Measurements from ENCODE around the gene MGLL. TPM values are rescaled to one million over a fixed set of nuclear protein-coding genes. Genes with fewer than 3 reads are reported as not detected.

Gene MGLL
- total RNA-seq, 2 experiments from 2014 or later, result 19.2 to 21.6 TPM

DNA sequence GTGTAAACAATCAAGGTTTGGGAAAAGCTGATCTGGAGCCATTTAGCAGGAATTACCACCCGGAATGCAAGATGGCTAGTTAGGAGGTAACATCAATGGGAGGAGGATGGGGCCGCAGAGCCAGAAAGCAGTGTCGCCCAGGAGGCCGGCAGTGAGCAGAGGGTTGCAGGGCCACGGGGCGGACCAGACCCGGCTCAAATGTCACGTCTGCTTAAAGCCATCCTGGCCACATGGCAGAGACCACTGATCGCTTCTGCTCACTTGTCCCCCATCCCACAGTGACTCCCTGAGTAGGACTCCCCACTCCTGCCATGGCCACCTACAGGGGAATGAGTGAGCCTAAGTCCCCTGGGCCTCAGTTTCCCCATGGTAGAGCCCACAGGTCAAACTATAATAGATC, 18.2 kb downstream of the MGLL start:
- Histone ChIP-seq H3K4me2 (ENCODE audit: low read length) (no peak overlapping the region), H3K4me3 (ENCODE audit: low read depth, low read length, poor library complexity, severe bottlenecking) (no peak overlapping the region), H2AFZ (ENCODE audit: low read length) (no peak overlapping the region), H3K27ac (ENCODE audit: low read depth, low read length, poor library complexity, severe bottlenecking) (no peak overlapping the region), H4K20me1 (ENCODE audit: insufficient read depth, low read length) (no peaks in the 10 kb centered on the region), H3K79me2 (ENCODE audit: insufficient read depth, low read depth, low read length) (no peaks in the 10 kb centered on the region), H3K9me2 (ENCODE audit: insufficient read depth, low read length) (no peaks in the 10 kb centered on the region), H3K4me1 (ENCODE audit: insufficient read depth, low read length, poor library complexity, severe bottlenecking) (no peaks in the 10 kb centered on the region), H3K36me3 (ENCODE audit: insufficient read depth, low read length) (no peaks in the 10 kb centered on the region), H3K9me3 (ENCODE audit: low read length) (no peaks in the 10 kb centered on the region)
- no peak for TF ChIP-seq EZH2phosphoT487 (IDR thresholded peaks at IDR 0.05; ENCODE audit: borderline replicate concordance, low read depth, low read length)
- TF ChIP-seq, protein P1, sequence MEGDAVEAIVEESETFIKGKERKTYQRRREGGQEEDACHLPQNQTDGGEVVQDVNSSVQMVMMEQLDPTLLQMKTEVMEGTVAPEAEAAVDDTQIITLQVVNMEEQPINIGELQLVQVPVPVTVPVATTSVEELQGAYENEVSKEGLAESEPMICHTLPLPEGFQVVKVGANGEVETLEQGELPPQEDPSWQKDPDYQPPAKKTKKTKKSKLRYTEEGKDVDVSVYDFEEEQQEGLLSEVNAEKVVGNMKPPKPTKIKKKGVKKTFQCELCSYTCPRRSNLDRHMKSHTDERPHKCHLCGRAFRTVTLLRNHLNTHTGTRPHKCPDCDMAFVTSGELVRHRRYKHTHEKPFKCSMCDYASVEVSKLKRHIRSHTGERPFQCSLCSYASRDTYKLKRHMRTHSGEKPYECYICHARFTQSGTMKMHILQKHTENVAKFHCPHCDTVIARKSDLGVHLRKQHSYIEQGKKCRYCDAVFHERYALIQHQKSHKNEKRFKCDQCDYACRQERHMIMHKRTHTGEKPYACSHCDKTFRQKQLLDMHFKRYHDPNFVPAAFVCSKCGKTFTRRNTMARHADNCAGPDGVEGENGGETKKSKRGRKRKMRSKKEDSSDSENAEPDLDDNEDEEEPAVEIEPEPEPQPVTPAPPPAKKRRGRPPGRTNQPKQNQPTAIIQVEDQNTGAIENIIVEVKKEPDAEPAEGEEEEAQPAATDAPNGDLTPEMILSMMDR (conservative IDR thresholded peaks at IDR 0.05; ENCODE audit: low read length), result no peak
- ChIA-PET CTCF (ENCODE audit: unreplicated experiment) (no interaction called here), POLR2A (no interaction called here)
- intact Hi-C loops (cut with micrococcal nuclease; ENCODE audit: unreplicated experiment), result no loop called here
- no peak for DNase-seq (ENCODE audit: low spot score)
- no TSS peak for BruUV-seq (replicated peaks)

DNA sequence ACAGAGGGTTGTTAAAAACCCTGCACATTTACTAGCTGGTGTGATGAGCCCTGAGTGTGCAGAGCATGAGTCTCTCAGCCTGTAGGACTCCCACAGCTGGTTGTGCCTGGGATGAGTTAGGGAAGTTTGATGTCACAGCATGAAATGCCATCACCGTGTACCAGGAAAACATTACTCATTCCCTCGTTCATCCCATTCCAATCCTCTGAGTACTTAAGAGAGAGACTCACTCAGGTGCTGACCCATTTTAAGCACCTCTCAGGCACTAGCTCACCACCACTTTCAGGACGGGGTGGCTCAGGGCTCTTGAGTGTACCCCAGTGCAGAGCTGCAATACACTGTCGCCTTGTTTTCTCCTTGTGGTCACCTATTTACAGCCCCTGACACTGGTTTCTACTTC, 18.7 kb downstream of the MGLL start:
- Histone ChIP-seq H3K36me3 (ENCODE audit: insufficient read depth, low read length) (no peaks in the 10 kb centered on the region), H2AFZ (ENCODE audit: low read length) (no peak overlapping the region), H3K9me3 (ENCODE audit: low read length) (no peaks in the 10 kb centered on the region), H3K4me2 (ENCODE audit: low read length) (no peak overlapping the region), H3K9me2 (ENCODE audit: insufficient read depth, low read length) (no peaks in the 10 kb centered on the region), H3K4me3 (ENCODE audit: low read depth, low read length, poor library complexity, severe bottlenecking) (no peak overlapping the region), H3K27ac (ENCODE audit: low read depth, low read length, poor library complexity, severe bottlenecking) (no peak overlapping the region), H4K20me1 (ENCODE audit: insufficient read depth, low read length) (no peaks in the 10 kb centered on the region), H3K4me1 (ENCODE audit: insufficient read depth, low read length, poor library complexity, severe bottlenecking) (no peaks in the 10 kb centered on the region), H3K79me2 (ENCODE audit: insufficient read depth, low read depth, low read length) (no peaks in the 10 kb centered on the region)
- BruUV-seq (replicated peaks), result no TSS peak
- no peak for TF ChIP-seq EZH2phosphoT487 (IDR thresholded peaks at IDR 0.05; ENCODE audit: borderline replicate concordance, low read depth, low read length)
- TF ChIP-seq, protein P1 (conservative IDR thresholded peaks at IDR 0.05; ENCODE audit: low read length), result no peak
- no peak for DNase-seq (ENCODE audit: low spot score)
- POLR2A ChIA-PET, result no interaction called here
- CTCF ChIA-PET (ENCODE audit: unreplicated experiment), result no interaction called here
- intact Hi-C loops (cut with micrococcal nuclease; ENCODE audit: unreplicated experiment), result no loop called here

DNA sequence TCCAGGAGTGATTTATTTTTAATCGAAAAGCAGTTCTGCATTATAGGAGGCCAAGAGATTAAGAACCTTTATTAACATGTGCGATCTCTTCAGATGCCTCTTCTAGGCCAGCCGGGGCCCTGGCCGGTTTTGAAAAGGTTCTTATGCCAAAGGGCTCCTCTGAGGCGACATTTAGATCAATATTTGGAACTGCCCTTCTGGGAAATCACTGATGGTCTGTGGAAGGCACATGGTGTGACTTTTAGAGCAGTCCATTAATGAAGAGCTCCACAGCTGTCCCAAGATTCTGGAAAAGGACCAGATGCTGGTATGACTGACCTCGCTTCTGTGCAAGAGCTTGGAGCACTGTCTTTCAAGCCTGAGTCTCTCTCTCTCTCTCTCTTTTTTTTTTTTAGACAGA, 19.7 kb downstream of the MGLL start:
- H3K4me3 ChIP-seq (ENCODE audit: low read depth, low read length, poor library complexity, severe bottlenecking), result no peak overlapping the region
- H3K36me3 ChIP-seq (ENCODE audit: insufficient read depth, low read length), result no peaks in the 10 kb centered on the region
- no peaks in the 10 kb centered on the region for H3K4me1 ChIP-seq (ENCODE audit: insufficient read depth, low read length, poor library complexity, severe bottlenecking)
- no peak overlapping the region for H2AFZ ChIP-seq (ENCODE audit: low read length)
- no TSS peak for BruUV-seq (replicated peaks)
- H3K27ac ChIP-seq (ENCODE audit: low read depth, low read length, poor library complexity, severe bottlenecking), result no peak overlapping the region
- intact Hi-C loops (cut with micrococcal nuclease; ENCODE audit: unreplicated experiment), result no loop called here
- no peaks in the 10 kb centered on the region for H3K9me3 ChIP-seq (ENCODE audit: low read length)
- ChIA-PET POLR2A (interaction anchor here (0.7 kb wide), 1 partner anchor 131 kb away, joined by 3 read pairs; no protein-coding TSS in a partner anchor), CTCF (ENCODE audit: unreplicated experiment) (no interaction called here)
- no peaks in the 10 kb centered on the region for H3K9me2 ChIP-seq (ENCODE audit: insufficient read depth, low read length)
- TF ChIP-seq EZH2phosphoT487 (IDR thresholded peaks at IDR 0.05; ENCODE audit: borderline replicate concordance, low read depth, low read length), result no peak
- TF ChIP-seq, protein P1 (conservative IDR thresholded peaks at IDR 0.05; ENCODE audit: low read length), result no peak
- H4K20me1 ChIP-seq (ENCODE audit: insufficient read depth, low read length), result no peaks in the 10 kb centered on the region
- DNase-seq (ENCODE audit: low spot score), result no peak
- H3K4me2 ChIP-seq (ENCODE audit: low read length), result no peak overlapping the region
- H3K79me2 ChIP-seq (ENCODE audit: insufficient read depth, low read depth, low read length), result no peaks in the 10 kb centered on the region

Data from OCI-LY7 (cell line).